ENCODE data around the gene ANKRD12. TPM values are rescaled to one million over a fixed set of nuclear protein-coding genes. Genes with fewer than 3 reads are reported as not detected.

ANKRD12 gene
- total and polyA plus RNA-seq, 2 donors (not counting 1 experiment from before 2014, with no cell fraction given) = 8.0 to 183 TPM

DNA sequence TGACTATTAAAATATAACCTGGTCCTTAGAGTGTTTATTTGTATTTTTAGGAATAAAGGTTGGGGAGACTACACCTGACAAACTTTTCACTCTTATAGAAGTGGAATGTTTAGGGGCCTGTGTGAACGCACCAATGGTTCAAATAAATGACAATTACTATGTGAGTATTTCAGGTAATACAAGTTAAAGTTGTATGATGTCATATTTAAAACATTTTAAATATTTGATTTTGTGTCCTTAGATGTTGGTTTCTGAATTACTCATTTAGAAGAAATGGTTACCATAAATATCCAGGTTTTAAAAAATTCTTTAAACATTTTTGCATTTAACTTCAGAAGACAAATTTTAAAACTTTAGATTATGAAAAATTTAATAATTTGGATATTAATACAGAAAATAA, 11.8 kb upstream of the ANKRD12 start:
- DNase-seq (no peak), ATAC-seq (ENCODE audit: low read depth) (no peak)
- Mint-ChIP-seq H3K27ac (no peak overlapping the region), H3K4me3 (no peak overlapping the region), H3K9me3 (ENCODE audit: insufficient read depth) (no peaks in the 10 kb centered on the region), H3K4me1 (peaks cover 23% of the 10 kb centered on the region), H3K27me3 (no peaks in the 10 kb centered on the region)
- CTCF ChIA-PET = interaction anchor here (1.3 to 2.3 kb wide), 4 partner anchors 10 to 52 kb away, joined by 4 to 8 read pairs (median 5); partner anchors contain the start of gene NDUFV2
- WGBS (ENCODE audit: insufficient coverage) = no CpG with 5 or more reads among the region's 1 CpG
- H3K4me1 ChIP-seq (ENCODE audit: control insufficient read depth in 2 of 2, insufficient read depth in 2 of 2, low read length in 2 of 2) = peaks cover 7 to 20% of the 10 kb centered on the region in 2 donors
- no peak overlapping the region for H3K4me2 ChIP-seq (replicated peaks; ENCODE audit: low read depth, low read length, poor library complexity, severe bottlenecking)
- no peak overlapping the region for H3K4me3 ChIP-seq (ENCODE audit: control extremely low read depth in 1 of 5, extremely low read depth in 1 of 5, insufficient read depth in 1 of 5, low read depth in 2 of 5, low read length in 4 of 5)
- no peak overlapping the region for H3K9ac ChIP-seq (ENCODE audit: low read length)
- H3K36me3 ChIP-seq (replicated peaks in 1 of 2; ENCODE audit: control extremely low read depth in 1 of 2, control insufficient read depth in 1 of 2, extremely low read depth in 1 of 2, insufficient read depth in 2 of 2, low read length in 1 of 2) = peaks cover 19 to 78% of the 10 kb centered on the region in 2 experiments
- no peaks in the 10 kb centered on the region for H3K9me3 ChIP-seq (ENCODE audit: control extremely low read depth in 1 of 3, control insufficient read depth in 2 of 3, insufficient read depth in 1 of 3, low read length in 2 of 3)
- H3K79me2 ChIP-seq (ENCODE audit: control insufficient read depth, insufficient read depth, low read length) = peaks cover 87% of the 10 kb centered on the region
- TF ChIP-seq EZH2 (IDR thresholded peaks at IDR 0.05; ENCODE audit: borderline replicate concordance, insufficient read depth, low read depth, low read length, poor library complexity, severe bottlenecking) = no peak
- TF ChIP-seq, protein P1, sequence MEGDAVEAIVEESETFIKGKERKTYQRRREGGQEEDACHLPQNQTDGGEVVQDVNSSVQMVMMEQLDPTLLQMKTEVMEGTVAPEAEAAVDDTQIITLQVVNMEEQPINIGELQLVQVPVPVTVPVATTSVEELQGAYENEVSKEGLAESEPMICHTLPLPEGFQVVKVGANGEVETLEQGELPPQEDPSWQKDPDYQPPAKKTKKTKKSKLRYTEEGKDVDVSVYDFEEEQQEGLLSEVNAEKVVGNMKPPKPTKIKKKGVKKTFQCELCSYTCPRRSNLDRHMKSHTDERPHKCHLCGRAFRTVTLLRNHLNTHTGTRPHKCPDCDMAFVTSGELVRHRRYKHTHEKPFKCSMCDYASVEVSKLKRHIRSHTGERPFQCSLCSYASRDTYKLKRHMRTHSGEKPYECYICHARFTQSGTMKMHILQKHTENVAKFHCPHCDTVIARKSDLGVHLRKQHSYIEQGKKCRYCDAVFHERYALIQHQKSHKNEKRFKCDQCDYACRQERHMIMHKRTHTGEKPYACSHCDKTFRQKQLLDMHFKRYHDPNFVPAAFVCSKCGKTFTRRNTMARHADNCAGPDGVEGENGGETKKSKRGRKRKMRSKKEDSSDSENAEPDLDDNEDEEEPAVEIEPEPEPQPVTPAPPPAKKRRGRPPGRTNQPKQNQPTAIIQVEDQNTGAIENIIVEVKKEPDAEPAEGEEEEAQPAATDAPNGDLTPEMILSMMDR (IDR thresholded peaks at IDR 0.05) = no peak
- H4K20me1 ChIP-seq (ENCODE audit: control insufficient read depth, insufficient read depth, low read length, poor library complexity, severe bottlenecking) = no peaks in the 10 kb centered on the region
- intact Hi-C loops (cut with micrococcal nuclease) = no loop called here
- POLR2A ChIA-PET = interaction anchor here (0.7 kb wide), 2 partner anchors 24 to 54 kb away, joined by 5 to 6 read pairs; no protein-coding TSS in a partner anchor
- H3K27ac ChIP-seq (ENCODE audit: low read length in 2 of 2) = no peak overlapping the region
- H3K27me3 ChIP-seq (replicated peaks in 1 of 4; ENCODE audit: control extremely low read depth in 1 of 4, control insufficient read depth in 3 of 4, insufficient read depth in 4 of 4, low read length in 3 of 4) = no peaks in the 10 kb centered on the region
- no peak overlapping the region for H2AFZ ChIP-seq (ENCODE audit: insufficient read depth, low read depth, low read length, poor library complexity, severe bottlenecking)

DNA sequence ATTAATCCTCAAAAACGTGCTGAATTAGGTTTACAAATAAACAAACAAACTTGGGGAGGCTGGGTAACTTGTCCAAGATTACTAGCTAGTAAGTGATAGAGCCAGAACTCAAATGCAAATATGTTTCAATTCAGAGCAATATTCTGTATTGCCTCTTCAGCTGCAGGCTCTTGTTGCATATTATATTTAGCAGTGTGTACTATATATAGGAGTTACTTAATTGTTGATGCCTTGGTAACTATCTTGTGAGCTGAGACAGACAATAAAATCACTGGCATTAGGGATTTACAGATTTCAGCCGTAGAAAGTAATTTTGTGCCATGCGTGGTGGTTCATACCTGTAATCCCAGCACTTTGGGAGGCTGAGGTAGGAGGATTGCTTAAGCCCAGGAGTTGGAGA, 10.2 kb upstream of the ANKRD12 start:
- CTCF ChIA-PET = interaction anchor here (1.3 to 2.3 kb wide), 5 partner anchors 9 to 53 kb away, joined by 5 to 8 read pairs (median 6); partner anchors contain the start of gene NDUFV2

More for the DNA sequence above, 10.2 kb upstream of the ANKRD12 start:
- peaks cover 28 to 80% of the 10 kb centered on the region in 2 experiments for H3K36me3 ChIP-seq (replicated peaks in 1 of 2; ENCODE audit: control extremely low read depth in 1 of 2, control insufficient read depth in 1 of 2, extremely low read depth in 1 of 2, insufficient read depth in 2 of 2, low read length in 1 of 2)
- intact Hi-C loops (cut with micrococcal nuclease) = no loop called here
- Mint-ChIP-seq H3K27me3 (no peaks in the 10 kb centered on the region), H3K4me1 (peaks cover 15% of the 10 kb centered on the region), H3K4me3 (no peak overlapping the region), H3K9me3 (ENCODE audit: insufficient read depth) (no peaks in the 10 kb centered on the region), H3K27ac (no peak overlapping the region)
- no peak overlapping the region for H3K4me3 ChIP-seq (ENCODE audit: control extremely low read depth in 1 of 5, extremely low read depth in 1 of 5, insufficient read depth in 1 of 5, low read depth in 2 of 5, low read length in 4 of 5)
- POLR2A ChIA-PET = interaction anchor here (1.8 kb wide), 1 partner anchor 9 kb away, joined by 10 read pairs; the partner anchor contains the start of gene ANKRD12
- DNase-seq (no peak), ATAC-seq (ENCODE audit: low read depth) (no peak)
- no peaks in the 10 kb centered on the region for H3K9me3 ChIP-seq (ENCODE audit: control extremely low read depth in 1 of 3, control insufficient read depth in 2 of 3, insufficient read depth in 1 of 3, low read length in 2 of 3)
- no peak overlapping the region for H2AFZ ChIP-seq (ENCODE audit: insufficient read depth, low read depth, low read length, poor library complexity, severe bottlenecking)
- WGBS (ENCODE audit: insufficient coverage) = 100% methylated on average over 2 of the region's 3 CpGs
- TF ChIP-seq EZH2 (IDR thresholded peaks at IDR 0.05; ENCODE audit: borderline replicate concordance, insufficient read depth, low read depth, low read length, poor library complexity, severe bottlenecking) = no peak
- TF ChIP-seq, protein P1 (IDR thresholded peaks at IDR 0.05) = no peak
- no peaks in the 10 kb centered on the region for H4K20me1 ChIP-seq (ENCODE audit: control insufficient read depth, insufficient read depth, low read length, poor library complexity, severe bottlenecking)
- H3K4me2 ChIP-seq (replicated peaks; ENCODE audit: low read depth, low read length, poor library complexity, severe bottlenecking) = no peak overlapping the region
- no peaks in the 10 kb centered on the region for H3K27me3 ChIP-seq (replicated peaks in 1 of 4; ENCODE audit: control extremely low read depth in 1 of 4, control insufficient read depth in 3 of 4, insufficient read depth in 4 of 4, low read length in 3 of 4)
- peaks cover 80% of the 10 kb centered on the region for H3K79me2 ChIP-seq (ENCODE audit: control insufficient read depth, insufficient read depth, low read length)
- H3K27ac ChIP-seq (ENCODE audit: low read length in 2 of 2) = no peak overlapping the region
- no peak overlapping the region for H3K9ac ChIP-seq (ENCODE audit: low read length)
- peaks cover under 1 to 6% of the 10 kb centered on the region in 2 donors for H3K4me1 ChIP-seq (ENCODE audit: control insufficient read depth in 2 of 2, insufficient read depth in 2 of 2, low read length in 2 of 2)

All from B cell (primary cell).